ENCODE measurements around the gene RBM47.

GRCh38 chr4:40525752-40526598, 103.7 kb downstream of the RBM47 start:
- TF ChIP-seq, protein P1, sequence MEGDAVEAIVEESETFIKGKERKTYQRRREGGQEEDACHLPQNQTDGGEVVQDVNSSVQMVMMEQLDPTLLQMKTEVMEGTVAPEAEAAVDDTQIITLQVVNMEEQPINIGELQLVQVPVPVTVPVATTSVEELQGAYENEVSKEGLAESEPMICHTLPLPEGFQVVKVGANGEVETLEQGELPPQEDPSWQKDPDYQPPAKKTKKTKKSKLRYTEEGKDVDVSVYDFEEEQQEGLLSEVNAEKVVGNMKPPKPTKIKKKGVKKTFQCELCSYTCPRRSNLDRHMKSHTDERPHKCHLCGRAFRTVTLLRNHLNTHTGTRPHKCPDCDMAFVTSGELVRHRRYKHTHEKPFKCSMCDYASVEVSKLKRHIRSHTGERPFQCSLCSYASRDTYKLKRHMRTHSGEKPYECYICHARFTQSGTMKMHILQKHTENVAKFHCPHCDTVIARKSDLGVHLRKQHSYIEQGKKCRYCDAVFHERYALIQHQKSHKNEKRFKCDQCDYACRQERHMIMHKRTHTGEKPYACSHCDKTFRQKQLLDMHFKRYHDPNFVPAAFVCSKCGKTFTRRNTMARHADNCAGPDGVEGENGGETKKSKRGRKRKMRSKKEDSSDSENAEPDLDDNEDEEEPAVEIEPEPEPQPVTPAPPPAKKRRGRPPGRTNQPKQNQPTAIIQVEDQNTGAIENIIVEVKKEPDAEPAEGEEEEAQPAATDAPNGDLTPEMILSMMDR (IDR thresholded peaks at IDR 0.05) = no peak
- no peak for TF ChIP-seq EZH2 (IDR thresholded peaks at IDR 0.05; ENCODE audit: borderline replicate concordance, insufficient read depth, low read depth, low read length, poor library complexity, severe bottlenecking)

Measured in B cell (primary cell).